HG03575 (cell line): ENCODE measurements around the gene ABCA4.
"Not testable (repeated sequence)": the region's sequence is repeated elsewhere in the genome, so short reads cannot be mapped to it uniquely, and the experiment has no call there.

Experiments used
- ATAC-seq: cut with Tn5 transposase; IDR thresholded peaks from one replicate; pipeline ENCODE4 v1.9.1; 2021; ENCODE audit not compliant: unreplicated experiment, insufficient number of reproducible peaks, low FRiP score; ENCODE audit errors: extremely low read depth

Gene ABCA4

DNA sequence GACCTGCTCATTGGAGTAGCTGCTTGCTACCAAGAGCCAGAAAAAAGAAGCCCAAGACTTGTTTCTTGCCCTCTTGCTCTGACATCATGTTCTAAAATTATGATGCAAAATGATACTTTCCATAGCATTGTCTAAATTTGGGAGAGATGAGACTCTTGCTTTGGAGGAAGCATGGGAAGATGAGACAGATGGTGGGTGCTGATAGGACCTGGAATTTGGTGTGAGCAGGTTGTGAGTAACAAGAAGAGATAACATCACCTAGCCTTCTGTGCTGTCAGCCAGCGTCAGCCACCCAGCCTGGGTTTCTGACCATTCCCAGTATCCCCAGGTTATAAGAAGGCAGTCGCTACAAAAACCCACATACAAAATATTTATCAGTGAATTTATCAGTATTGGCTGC lies 144.7 kb downstream of the ABCA4 start:
- no peak for ATAC-seq

DNA sequence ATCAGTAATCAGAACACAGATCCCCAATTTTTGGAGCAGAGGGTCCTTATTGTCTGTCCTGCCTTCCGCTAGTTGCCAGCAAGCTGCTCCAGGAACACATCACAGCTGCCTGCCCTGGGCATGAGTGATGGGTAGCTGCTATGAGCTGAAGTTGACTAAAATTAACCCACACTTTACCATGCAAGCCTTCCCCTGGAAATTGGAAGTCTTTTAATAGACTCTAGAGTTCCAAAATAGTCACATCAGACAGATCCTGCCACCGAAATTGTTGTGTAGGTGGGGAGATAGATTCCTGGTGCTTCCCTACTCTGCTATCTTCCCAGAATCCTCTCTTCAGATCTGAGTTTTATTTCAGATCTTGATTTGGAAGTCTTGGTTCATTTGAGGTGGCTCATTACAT lies 148.6 kb downstream of the ABCA4 start:
- no peak for ATAC-seq

DNA sequence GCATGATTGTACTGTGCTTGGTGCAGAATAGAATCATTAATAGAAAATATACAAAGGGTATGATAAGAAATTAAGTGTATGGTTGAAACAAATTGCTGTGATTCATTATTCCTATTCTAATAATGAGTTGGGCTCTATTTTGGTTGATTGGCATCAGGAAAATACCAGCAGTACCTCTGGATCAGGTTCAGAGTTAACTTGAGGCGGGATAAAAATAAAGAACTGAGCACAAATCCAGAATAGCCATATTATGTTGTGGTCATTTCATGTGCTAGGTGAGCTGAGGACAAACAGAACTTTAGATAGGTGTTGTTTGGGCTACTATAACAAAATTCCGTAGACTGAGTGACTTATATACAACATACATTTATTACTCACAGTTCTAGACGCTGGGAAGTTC lies 151.1 kb downstream of the ABCA4 start:
- ATAC-seq: no peak

DNA sequence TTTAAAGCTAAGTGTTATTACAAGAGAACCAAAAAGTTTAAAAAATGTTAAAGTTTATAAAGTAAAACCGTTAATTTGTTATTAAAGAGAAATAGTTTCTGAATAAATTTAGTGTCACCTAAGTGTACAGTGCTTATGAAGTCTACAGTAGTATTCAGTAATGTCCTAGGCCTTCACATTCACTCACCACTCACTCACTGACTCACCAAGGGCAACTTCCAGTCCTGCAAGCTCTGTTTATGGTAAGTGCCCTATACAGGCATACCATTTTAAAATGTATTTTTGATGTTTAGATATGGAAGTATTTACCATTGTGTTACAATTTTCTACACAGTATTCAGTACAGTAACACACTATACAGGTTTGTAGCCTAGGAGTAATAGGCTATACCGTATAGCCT lies 151.6 kb downstream of the ABCA4 start:
- ATAC-seq: no peak

DNA sequence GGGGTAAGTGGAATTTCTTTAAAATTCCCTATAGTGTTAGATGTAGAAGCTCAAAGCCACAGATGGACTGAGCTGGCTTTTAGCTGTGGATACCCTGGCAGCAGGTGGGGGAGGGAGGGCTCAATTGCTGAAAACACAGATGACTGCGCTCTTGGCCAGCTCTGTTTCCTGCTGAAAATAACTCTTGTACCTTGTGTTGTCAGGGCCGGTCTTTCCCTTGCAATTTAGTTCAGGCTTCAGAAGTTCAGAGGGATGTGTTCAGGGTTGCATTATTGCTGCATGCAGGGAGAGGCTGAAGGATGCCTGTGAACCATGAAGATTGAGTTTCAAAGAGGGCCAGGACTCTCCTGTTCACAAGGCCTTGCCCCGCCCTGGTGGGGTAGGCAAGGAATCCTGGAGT lies 153.6 kb downstream of the ABCA4 start:
- ATAC-seq: no peak

DNA sequence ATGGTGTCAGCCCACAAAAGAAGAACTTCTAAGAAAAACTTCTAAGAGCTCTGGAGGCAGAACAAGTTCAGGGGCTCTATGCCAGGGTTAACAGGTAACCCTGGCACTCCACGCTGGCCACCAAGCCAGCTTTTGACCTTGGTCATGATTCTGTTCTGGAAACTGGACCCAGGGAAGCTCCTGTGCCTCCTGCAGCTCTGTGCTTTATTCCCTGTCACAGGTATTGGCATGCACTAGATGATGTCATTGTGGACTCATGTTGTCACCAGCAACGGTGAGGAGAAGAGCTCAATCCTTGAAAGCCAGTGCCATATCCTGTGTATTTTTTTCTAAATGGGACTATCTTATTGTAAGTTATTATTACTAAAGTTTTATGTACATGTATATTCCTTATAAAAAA lies 155.1 kb downstream of the ABCA4 start:
- ATAC-seq: no peak

DNA sequence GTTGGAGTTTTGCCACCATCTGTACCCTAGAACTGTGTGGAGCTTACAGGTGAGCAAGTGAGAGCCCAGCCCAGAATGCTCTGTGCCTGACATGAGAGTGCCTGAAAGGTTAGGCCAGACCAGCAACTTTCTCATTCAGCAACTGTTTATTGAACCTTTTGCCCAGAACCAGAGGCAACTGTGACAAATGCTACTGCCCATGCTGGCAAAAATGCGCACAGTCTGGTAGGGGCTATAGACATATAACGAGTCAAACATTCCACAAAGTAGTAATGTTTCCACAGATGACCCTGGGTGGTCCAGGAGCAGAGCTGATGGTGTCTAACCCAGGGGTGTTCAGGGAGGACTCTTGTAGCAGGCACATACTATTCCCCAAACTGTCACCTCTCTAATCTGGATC lies 155.7 kb downstream of the ABCA4 start:
- no peak for ATAC-seq

DNA sequence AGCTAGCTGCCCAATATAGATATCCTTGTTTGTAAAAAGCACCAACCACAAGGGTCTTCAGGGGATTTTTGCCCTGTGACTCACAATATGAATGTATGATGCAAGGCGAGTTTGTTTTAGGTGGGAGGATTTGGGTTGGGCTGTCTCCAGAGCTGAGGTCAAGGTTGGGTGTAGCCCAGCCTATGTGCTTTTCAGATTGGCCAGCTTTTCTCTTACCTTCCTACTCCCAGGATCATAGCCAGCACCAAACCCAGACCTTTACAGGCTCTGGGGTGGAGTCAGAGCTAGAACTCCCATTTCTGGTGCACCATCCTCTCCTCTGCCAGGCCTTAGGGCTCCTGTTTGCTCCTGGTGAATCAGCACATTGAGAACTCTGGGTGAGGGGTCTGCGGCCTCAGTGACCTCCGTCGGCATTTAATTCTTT lies 156.2 kb downstream of the ABCA4 start:
- no peak for ATAC-seq

DNA sequence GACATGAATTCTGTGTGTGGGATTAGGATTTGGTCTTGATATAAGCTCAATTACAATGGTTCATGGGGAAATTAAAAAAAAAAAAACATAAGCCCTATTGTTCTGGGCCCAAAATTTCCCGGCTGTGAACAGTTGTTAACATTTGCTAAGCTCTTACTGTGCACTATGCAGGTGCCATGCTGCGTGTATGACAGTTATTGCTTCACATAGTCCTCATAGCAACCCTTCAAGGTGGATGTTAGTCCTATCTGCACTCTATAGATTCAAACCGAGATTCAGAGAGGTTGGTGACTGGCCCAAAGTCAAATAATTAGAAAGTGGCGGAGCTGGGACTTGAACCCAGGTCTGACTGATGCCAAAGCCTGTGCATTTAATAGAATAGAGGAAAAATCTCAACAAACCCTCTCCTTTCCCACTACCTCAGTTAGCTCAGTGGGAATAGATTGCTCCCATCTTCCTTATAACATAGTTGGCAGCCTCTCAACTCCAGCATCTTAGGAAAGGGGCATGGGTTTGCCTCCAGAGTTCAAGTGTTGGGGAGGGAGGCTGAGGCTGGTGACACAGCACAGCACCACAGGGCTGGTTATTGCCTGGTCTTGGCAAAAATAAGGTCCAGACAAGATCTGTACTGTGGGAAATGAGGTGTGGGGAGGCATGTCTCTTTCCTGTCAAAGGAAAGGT lies 156.7 kb downstream of the ABCA4 start:
- no peak for ATAC-seq

DNA sequence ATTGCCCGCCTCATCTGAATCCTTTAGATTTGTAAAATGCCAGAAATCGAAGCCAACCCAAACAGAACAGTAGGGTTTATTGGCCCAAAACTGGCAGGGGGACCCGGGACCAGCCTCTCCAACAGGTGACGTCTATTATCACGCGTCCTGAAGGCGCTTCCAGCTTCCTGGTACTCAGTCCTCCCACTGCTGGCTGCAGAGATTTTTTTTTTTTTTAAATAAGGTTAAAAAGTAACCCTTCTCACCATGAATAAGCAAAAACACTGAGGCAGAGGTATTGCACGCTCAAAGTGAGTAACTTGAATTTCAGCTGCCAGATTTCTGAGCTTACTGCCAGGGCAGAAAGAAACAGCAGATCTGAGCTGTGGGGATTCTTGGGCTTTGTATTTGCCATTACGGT lies 157.4 kb downstream of the ABCA4 start:
- no peak for ATAC-seq

DNA sequence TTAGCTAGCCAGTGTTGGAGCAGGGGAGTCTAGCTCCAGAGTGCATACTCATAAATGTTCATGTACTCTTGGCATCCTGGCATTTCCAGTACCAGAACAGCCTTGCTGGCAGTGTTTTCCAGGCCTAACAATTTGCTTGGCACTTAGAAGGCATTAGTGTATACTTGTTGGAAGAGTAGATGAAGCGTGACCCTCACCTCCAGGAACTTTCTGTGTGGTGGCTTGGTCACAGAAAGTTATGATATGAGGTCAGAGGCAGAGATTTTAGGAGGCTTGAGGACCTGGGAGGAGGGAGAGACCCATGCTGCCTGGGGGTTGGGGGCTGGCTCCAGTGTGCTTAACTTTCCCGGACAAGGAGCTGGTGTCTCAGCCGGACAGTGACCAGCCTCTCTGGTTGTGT lies 159.0 kb downstream of the ABCA4 start:
- no peak for ATAC-seq

DNA sequence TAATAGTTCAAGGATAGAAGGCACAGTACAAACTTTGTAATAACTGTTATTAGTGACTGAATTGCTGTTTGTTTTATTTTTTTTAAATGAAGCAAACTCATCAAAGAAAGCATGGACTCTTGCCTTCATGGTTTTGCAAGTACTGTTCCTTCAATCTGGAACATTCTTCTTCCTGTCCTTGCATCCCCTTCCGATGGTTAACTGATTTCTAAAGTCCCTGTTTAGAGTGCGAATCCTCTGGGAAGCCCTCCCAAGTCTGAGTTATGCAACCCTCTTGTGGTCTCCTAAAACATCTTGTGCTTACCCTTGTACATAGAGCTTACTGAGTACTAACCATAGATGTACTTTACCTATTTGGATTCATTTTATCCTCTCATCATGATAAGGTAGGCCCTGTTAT lies 159.5 kb downstream of the ABCA4 start:
- no peak for ATAC-seq

DNA sequence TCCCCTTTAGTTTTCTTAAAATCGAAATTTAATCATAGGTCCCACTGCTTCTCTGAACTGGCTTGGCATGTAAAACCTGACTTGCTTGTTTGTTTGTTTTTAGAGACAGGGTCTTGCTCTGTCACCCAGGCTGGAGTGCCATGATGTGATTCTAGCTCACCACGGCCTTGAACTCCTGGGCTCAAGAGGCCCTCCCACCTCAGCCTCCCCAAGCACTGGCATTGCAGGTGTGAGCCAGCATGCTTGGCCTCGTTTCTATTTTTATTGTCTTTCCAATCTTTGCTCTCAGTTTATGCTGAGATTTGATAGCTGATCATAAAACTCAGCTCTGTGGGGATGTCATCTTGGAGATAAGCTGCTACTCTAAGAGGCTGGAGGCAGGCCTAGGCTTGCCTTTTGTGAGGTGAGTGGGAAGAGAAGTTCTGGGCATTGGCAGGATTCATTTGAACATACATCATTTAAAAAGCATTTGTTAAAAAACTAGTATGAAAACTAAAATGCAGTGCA lies 160.3 kb downstream of the ABCA4 start:
- no peak for ATAC-seq

DNA sequence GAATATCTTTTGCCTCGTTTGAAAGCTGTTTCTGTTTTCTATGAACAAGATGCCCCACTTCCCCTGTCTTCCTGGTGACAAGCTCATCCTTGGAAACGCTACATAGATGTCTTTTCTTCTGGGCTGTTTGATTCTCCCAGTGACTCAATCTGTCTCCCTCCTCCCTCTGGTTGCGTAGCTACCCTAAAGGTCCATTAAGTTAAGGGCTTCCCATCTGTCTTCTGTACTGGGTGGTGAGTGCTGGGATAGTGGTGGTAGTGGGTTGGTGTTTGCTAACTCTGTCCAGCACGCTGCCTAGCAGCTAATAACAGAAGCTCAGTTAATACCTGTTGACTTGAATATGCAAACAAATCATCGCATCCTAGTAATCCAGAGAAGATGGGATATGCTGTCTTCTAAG lies 161.5 kb downstream of the ABCA4 start:
- ATAC-seq: no peak

DNA sequence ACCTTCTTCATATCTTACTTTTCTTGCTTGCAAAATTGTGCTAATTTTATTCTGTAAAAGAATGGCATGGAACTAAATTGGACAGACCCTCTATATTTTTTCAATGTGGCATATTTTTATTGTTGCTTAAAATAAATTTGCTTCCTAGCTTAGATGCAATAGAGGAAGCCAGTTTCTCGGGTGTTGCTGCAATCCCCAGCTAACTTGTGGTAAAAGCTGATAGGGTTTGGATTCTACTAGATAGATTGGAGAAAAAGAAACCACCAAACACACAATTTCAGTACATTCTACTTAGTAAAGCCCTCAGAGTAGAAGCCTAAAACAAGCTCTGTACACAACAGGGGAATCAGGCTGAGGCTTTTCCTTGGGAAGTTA lies 162.2 kb downstream of the ABCA4 start:
- no peak for ATAC-seq

DNA sequence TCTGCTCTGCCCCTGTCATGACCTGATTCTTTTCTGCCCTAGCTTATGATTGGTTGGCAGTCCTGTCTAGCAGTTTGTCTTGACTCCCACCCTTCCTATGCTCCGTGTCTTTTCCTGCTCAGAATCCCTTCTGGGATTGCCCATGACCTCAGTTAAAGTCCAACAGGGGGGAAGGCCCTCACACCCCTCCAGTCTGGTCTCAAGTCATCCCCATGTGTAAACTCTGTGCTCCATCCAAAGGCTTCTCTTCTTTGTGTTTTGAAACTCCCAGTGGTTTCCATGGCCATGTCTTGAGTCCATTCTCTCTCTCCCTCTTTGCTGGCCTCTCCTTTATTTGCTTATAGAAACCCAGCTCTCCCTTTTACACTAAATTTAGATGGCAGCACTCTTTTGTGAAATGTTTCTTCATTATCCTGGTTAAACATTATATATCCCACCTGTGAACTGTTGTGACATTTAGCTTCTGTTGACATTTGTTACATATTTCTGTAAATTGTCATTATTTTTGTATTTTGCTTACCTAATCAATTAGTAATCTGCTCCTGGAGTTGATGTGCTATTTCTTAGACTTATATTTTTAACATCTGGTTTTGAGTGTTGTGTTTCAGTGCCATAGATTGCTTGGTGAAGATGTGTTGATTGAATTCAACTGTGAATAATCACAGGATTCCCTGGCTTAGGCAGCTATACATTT lies 162.8 kb downstream of the ABCA4 start:
- ATAC-seq: no peak

DNA sequence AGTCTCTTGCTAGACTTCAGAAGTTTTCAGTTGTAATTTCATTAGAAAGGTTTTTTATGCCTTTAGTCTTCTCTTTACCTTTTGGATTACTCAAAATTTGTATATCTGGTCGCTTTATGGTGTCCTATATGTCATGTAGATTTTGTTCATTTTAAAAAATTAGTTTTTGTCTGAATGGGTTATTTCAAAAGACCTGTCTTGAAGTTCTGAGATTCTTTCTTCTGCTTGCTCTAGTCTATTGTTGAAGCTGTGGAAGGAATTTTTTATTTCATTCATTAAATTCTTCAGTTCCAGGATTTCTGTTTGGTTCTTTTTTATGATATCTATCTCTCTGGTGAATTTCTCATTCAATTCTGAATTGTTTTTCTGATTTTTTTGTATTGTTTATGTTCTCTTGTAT lies 165.2 kb downstream of the ABCA4 start:
- no peak for ATAC-seq

DNA sequence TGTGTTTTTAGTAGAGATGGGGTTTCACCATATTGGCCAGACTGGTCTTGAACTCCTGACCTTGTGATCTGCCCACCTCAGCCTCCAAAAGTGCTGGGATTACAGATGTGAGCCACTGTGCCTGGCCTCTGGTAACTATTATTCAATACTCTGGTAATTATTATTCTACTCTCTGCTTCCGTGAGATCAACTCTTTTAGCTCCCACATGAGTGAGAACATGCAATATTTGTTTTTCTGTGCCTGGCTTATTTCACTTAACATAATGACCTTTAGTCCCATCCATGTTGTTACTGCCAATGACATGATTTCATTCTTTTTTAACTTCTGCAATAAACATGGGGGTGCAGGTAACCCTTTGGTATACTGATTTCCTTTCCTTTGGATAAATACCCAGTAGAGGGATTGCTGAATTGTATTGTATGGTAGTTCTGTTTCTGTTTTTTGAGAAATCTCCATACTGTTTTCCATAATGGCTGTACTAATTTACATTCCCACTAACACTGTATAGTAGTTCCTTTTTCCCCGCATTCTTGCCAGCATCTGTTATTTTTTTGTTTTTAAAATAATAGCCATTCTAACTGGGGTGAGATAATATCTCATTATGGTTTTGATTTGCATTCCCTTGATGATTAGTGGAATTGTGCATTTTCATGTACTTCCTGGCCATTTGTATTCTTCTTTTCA lies 173.8 kb downstream of the ABCA4 start:
- ATAC-seq: not testable (repeated sequence)
